ENCODE results near the gene EBF4. TPM values are rescaled to one million over a fixed set of nuclear protein-coding genes. Genes with fewer than 3 reads are reported as not detected.

Gene EBF4
- total RNA-seq, 1 donor from 2014 or later = 11.4 TPM

DNA sequence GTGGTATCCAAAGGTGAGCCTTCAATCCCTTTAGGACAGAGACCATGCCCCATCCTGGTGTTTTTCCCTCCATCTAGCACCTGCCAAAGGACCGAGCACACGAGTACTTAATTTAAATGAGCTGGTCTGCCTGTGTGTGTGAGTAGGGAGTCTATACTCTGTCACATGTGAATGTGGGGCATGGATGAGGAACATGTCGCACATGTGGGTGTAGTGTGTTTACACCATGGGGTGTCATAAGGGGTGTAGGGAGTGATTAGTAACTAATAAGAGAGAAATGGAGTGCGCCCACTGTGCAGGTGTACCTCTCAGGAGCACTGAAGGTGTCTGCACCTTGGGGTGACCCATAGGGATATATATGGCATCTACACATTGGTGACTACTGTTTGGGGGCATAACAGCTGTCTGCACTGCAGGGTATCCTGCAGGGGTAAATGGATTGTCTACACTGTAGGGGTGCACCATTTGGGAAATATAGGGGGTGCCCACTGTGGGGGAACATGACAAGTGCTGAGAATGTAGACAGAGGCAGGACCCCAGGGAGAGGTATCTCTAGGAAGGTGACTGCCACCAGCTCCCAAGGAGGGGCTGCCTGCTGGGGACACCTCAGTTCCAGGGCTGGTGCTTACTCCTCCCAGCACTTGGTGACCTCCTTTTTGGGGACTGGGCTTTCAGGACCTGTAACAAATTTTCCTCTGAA lies 53.5 kb downstream of the EBF4 start:
- Mint-ChIP-seq H3K9me3 (ENCODE audit: low read depth) (no peaks in the 10 kb centered on the region), H3K36me3 (ENCODE audit: low read depth) (peaks cover 2% of the 10 kb centered on the region), H3K27ac (ENCODE audit: unreplicated experiment) (no peak overlapping the region), H3K4me1 (ENCODE audit: low read depth) (peaks cover 15% of the 10 kb centered on the region), H3K4me3 (ENCODE audit: unreplicated experiment) (no peak overlapping the region), H3K27me3 (ENCODE audit: low read depth) (peaks cover 53% of the 10 kb centered on the region)
- TF ChIP-seq, protein P1, sequence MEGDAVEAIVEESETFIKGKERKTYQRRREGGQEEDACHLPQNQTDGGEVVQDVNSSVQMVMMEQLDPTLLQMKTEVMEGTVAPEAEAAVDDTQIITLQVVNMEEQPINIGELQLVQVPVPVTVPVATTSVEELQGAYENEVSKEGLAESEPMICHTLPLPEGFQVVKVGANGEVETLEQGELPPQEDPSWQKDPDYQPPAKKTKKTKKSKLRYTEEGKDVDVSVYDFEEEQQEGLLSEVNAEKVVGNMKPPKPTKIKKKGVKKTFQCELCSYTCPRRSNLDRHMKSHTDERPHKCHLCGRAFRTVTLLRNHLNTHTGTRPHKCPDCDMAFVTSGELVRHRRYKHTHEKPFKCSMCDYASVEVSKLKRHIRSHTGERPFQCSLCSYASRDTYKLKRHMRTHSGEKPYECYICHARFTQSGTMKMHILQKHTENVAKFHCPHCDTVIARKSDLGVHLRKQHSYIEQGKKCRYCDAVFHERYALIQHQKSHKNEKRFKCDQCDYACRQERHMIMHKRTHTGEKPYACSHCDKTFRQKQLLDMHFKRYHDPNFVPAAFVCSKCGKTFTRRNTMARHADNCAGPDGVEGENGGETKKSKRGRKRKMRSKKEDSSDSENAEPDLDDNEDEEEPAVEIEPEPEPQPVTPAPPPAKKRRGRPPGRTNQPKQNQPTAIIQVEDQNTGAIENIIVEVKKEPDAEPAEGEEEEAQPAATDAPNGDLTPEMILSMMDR (IDR thresholded peaks at IDR 0.05) = no peak
- no peak for DNase-seq (ENCODE audit: low spot score)

DNA sequence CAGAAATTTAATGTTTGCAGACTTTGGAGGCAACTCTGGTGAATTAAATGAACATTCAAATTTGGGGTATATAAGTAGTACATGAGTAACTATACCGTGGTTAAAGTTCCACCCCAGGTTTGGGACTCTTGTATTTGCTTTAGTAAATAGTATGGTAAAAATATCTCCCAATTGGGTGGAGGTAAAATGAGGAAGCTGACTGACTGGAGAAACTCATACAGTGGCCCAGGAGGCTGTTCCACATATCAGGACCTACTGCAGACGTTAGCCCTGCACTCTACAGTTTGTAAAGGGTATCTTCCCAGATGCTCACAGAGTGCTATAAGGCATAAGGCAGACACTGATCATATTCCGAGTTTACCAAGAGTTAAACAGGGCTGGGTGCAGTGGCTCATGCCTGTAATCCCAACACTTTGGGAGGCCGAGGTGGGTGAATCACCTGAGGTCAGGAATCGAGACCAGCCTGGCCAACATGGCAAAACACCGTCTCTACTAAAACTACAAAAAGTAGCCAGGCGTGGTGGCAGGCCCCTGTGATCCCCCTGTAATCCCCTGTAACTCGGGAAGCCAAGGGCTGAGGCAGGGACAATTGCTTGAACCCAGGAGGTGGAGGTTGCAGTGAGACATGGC lies 54.2 kb downstream of the EBF4 start:
- H3K27me3 Mint-ChIP-seq (ENCODE audit: low read depth) = peaks cover 47% of the 10 kb centered on the region
- TF ChIP-seq, protein P1 (IDR thresholded peaks at IDR 0.05) = no peak
- H3K4me3 Mint-ChIP-seq (ENCODE audit: unreplicated experiment) = no peak overlapping the region
- no peaks in the 10 kb centered on the region for H3K9me3 Mint-ChIP-seq (ENCODE audit: low read depth)
- peaks cover 2% of the 10 kb centered on the region for H3K36me3 Mint-ChIP-seq (ENCODE audit: low read depth)
- DNase-seq (ENCODE audit: low spot score) = no peak
- no peak overlapping the region for H3K27ac Mint-ChIP-seq (ENCODE audit: unreplicated experiment)
- H3K4me1 Mint-ChIP-seq (ENCODE audit: low read depth) = peaks cover 20% of the 10 kb centered on the region

DNA sequence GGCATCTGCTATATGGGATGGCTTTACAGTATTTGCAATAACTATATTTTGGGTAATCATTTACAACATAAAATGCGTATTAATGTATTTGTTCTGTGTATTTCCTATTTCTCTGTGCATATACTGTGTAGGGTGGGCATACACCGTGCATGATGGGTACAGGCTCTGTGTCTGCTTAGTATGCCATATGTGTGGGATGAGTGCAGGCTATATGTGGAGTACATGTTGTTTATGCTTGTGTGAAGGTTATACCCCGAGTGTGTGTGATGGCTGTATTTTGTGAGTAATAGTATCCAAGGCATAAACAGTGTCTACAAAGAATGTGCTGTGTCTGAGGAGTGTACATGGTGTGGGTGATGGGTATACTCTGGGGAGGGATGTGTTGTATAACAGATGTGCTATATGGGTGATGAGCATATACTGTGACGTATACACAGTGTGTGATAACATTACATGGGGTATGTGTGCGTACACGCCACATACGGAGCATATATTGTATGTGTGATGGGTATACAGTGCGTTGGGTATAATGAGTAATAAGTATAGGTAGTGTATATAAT lies 55.2 kb downstream of the EBF4 start:
- no peaks in the 10 kb centered on the region for H3K9me3 Mint-ChIP-seq (ENCODE audit: low read depth)
- no peak for DNase-seq (ENCODE audit: low spot score)
- peaks cover 2% of the 10 kb centered on the region for H3K36me3 Mint-ChIP-seq (ENCODE audit: low read depth)
- H3K27ac Mint-ChIP-seq (ENCODE audit: unreplicated experiment) = no peak overlapping the region
- no peak overlapping the region for H3K4me3 Mint-ChIP-seq (ENCODE audit: unreplicated experiment)
- peaks cover 22% of the 10 kb centered on the region for H3K4me1 Mint-ChIP-seq (ENCODE audit: low read depth)
- TF ChIP-seq, protein P1 (IDR thresholded peaks at IDR 0.05) = no peak
- H3K27me3 Mint-ChIP-seq (ENCODE audit: low read depth) = peaks cover 42% of the 10 kb centered on the region

DNA sequence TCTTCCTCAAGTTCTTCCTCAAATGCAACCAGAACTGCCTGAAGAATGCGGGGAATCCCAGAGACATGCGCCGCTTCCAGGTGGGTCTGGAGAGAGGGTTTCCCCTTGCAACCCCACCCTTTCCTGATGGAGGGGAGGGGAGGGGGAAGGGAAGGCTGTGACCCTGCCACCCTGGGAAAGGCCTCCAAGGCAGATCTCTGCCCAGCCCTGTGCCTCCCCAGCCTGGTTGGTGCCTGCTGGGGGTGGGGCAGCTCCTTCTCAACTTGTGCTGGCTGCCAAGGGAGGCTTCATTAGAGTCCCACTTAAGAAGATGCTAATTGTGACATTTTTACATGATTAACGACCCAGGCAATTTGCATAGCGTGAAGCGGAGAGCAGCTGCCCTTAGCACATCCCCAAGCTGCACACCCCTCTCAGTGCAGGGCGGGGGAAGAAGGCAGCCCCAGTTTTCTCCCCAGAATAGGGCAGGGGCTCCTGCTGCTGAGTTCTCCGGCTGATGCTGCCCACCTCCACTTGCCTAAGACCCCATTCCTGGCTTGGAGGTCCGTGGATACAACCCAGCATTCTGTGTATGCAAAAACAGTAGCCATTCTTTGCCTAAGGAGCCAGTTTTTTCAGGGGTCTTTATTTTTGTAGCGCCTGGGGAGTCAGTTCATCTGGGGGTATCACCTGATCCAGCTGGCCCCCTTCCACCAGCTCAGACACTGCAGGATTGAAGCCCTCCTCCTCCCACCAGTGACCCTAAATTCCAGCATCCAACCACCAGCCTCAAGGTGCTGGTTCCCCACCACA lies 56.2 kb downstream of the EBF4 start:
- no peak for DNase-seq (ENCODE audit: low spot score)
- H3K9me3 Mint-ChIP-seq (ENCODE audit: low read depth) = no peaks in the 10 kb centered on the region
- H3K27me3 Mint-ChIP-seq (ENCODE audit: low read depth) = peaks cover 43% of the 10 kb centered on the region
- TF ChIP-seq, protein P1 (IDR thresholded peaks at IDR 0.05) = no peak
- peaks cover 2% of the 10 kb centered on the region for H3K36me3 Mint-ChIP-seq (ENCODE audit: low read depth)
- no peak overlapping the region for H3K4me3 Mint-ChIP-seq (ENCODE audit: unreplicated experiment)
- H3K4me1 Mint-ChIP-seq (ENCODE audit: low read depth) = peaks cover 20% of the 10 kb centered on the region
- H3K27ac Mint-ChIP-seq (ENCODE audit: unreplicated experiment) = no peak overlapping the region

DNA sequence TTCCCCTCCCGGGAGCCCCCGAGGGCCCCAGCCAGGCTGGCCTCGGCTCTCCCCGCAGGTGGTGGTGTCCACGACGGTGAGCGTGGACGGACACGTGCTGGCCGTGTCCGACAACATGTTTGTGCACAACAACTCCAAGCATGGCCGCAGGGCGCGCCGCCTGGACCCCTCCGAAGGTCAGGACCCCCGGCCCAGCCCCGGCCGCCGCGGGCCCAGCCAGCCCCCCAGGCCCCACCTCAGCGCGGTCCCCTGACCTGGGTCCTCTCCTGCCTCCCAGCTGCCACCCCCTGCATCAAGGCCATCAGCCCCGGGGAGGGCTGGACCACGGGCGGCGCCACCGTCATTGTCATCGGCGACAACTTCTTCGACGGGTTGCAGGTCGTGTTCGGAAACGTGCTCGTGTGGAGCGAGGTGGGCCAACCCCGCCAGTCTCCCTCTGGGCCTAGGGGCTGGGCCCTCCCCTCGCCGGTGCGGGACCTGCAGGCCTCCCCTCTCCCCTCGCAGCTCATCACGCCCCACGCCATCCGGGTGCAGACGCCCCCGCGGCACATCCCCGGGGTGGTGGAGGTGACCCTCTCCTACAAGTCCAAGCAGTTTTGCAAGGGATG lies 56.9 kb downstream of the EBF4 start:
- no peak overlapping the region for H3K4me3 Mint-ChIP-seq (ENCODE audit: unreplicated experiment)
- peaks cover 49% of the 10 kb centered on the region for H3K27me3 Mint-ChIP-seq (ENCODE audit: low read depth)
- H3K27ac Mint-ChIP-seq (ENCODE audit: unreplicated experiment) = no peak overlapping the region
- H3K36me3 Mint-ChIP-seq (ENCODE audit: low read depth) = peaks cover 2% of the 10 kb centered on the region
- no peak for DNase-seq (ENCODE audit: low spot score)
- H3K4me1 Mint-ChIP-seq (ENCODE audit: low read depth) = peaks cover 20% of the 10 kb centered on the region
- no peaks in the 10 kb centered on the region for H3K9me3 Mint-ChIP-seq (ENCODE audit: low read depth)
- TF ChIP-seq, protein P1 (IDR thresholded peaks at IDR 0.05) = no peak
